HCT116 (cell line): ENCODE measurements around the gene SFXN5.

Source experiments
- CTCF ChIP-seq, 3 experiments: fragments of 200-600 bp in 1 of 3; sonication (generic) in 1 of 3; IDR thresholded peaks in 2 of 3; conservative IDR thresholded peaks in 1 of 3; 2 replicates each; pipeline ENCODE4 v1.5.1; 2012 to 2017; ENCODE audit warnings: low read depth in 2 of 3, low read length in 2 of 3, antibody characterized with exemption in 1 of 3, borderline replicate concordance in 1 of 3, control low read depth in 1 of 3, mild to moderate bottlenecking in 1 of 3, mixed read lengths in 1 of 3, mixed run types in 1 of 3, moderate library complexity in 1 of 3; ENCODE audit not compliant: insufficient read depth in 1 of 3
- EZH2phosphoT487 ChIP-seq: fragments of 200-600 bp; IDR thresholded peaks from 2 replicates; pipeline ENCODE4 v1.6.1; 2018; ENCODE audit warnings: antibody characterized with exemption, borderline replicate concordance
- POLR2A ChIP-seq: IDR thresholded peaks from 2 replicates; pipeline ENCODE4 v1.7.0; 2011; ENCODE audit warnings: borderline replicate concordance; ENCODE audit not compliant: insufficient read depth, insufficient read length; ENCODE audit errors: extremely low read depth
- POLR2AphosphoS5 ChIP-seq: IDR thresholded peaks from 2 replicates; pipeline ENCODE4 v1.6.1; 2011; ENCODE audit warnings: mild to moderate bottlenecking, low read depth, low read length, moderate library complexity
- TF ChIP-seq, protein P1 (sequence below): IDR thresholded peaks from 2 replicates; pipeline ENCODE4 v1.6.1; 2011; ENCODE audit warnings: mild to moderate bottlenecking, low read length, moderate library complexity; ENCODE audit not compliant: insufficient replicate concordance; ENCODE audit errors: extremely low read depth

- TF ChIP-seq POLR2A (no peak), POLR2AphosphoS5 (no peak), CTCF (IDR thresholded peaks at IDR 0.05 in 2 of 3, conservative IDR thresholded peaks at IDR 0.05 in 1 of 3; ENCODE audit: borderline replicate concordance in 1 of 3, insufficient read depth in 1 of 3, low read depth in 2 of 3, low read length in 2 of 3) (no peak), EZH2phosphoT487 (no peak)
- TF ChIP-seq, protein P1, sequence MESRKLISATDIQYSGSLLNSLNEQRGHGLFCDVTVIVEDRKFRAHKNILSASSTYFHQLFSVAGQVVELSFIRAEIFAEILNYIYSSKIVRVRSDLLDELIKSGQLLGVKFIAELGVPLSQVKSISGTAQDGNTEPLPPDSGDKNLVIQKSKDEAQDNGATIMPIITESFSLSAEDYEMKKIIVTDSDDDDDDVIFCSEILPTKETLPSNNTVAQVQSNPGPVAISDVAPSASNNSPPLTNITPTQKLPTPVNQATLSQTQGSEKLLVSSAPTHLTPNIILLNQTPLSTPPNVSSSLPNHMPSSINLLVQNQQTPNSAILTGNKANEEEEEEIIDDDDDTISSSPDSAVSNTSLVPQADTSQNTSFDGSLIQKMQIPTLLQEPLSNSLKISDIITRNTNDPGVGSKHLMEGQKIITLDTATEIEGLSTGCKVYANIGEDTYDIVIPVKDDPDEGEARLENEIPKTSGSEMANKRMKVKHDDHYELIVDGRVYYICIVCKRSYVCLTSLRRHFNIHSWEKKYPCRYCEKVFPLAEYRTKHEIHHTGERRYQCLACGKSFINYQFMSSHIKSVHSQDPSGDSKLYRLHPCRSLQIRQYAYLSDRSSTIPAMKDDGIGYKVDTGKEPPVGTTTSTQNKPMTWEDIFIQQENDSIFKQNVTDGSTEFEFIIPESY: no peak
These were observed 82.7 kb downstream of the SFXN5 start for GRCh38 chr2:72988726-72989273.
